GM19372 (cell line): ENCODE measurements around the gene C19orf73.
A peak's percentile ranks its signal among the peaks of the same experiment; 100 is the strongest.

Experiments
- ATAC-seq: cut with Tn5 transposase; IDR thresholded peaks from one replicate; pipeline ENCODE4 v1.9.1; 2021; ENCODE audit warnings: mild to moderate bottlenecking, low read depth, moderate library complexity; ENCODE audit not compliant: unreplicated experiment

The C19orf73 gene

GRCh38 chr19:49118565-49119410 lies at the start of gene C19orf73:
Gene C19orf73 (minus strand): TSS chr19:49119143. CDS start chr19:49119022, 121 bp downstream.
- peak; percentile 80 for ATAC-seq

GRCh38 chr19:49168421-49168820 lies 49.5 kb upstream of the C19orf73 start:
- no peak for ATAC-seq

- ATAC-seq, result no peak
Measured at GRCh38 chr19:49167857-49168409, 49.0 kb upstream of the C19orf73 start.

GRCh38 chr19:49165865-49166301 lies 46.9 kb upstream of the C19orf73 start:
- ATAC-seq, result no peak

- ATAC-seq, result no peak
Measured at GRCh38 chr19:49165111-49165750, 46.3 kb upstream of the C19orf73 start.

GRCh38 chr19:49161987-49162386 lies 43.0 kb upstream of the C19orf73 start:
- no peak for ATAC-seq

- ATAC-seq, result no peak
Measured at GRCh38 chr19:49160450-49161189, 41.7 kb upstream of the C19orf73 start.

- no peak for ATAC-seq
Measured at GRCh38 chr19:49157445-49158224, 38.7 kb upstream of the C19orf73 start, which contains the start of gene TRPM4. Gene TRPM4 (plus strand): TSS chr19:49157792. CDS start chr19:49157867, 75 bp downstream.

GRCh38 chr19:49155820-49156346 lies 36.9 kb upstream of the C19orf73 start:
- ATAC-seq, result no peak

GRCh38 chr19:49155005-49155819 lies 36.3 kb upstream of the C19orf73 start, which contains the start of gene HRC:
Gene HRC (minus strand): TSS chr19:49155396. CDS start chr19:49155237, 159 bp downstream.
- ATAC-seq, result no peak

GRCh38 chr19:49154279-49154678 lies 35.3 kb upstream of the C19orf73 start:
- ATAC-seq, result no peak

- no peak for ATAC-seq
Measured at GRCh38 chr19:49153167-49153809, 34.3 kb upstream of the C19orf73 start.

- ATAC-seq, result no peak
Measured at GRCh38 chr19:49152119-49152550, 33.2 kb upstream of the C19orf73 start.

- ATAC-seq, result no peak
Measured at GRCh38 chr19:49151267-49152118, 32.5 kb upstream of the C19orf73 start.

GRCh38 chr19:49150944-49151243 lies 32.0 kb upstream of the C19orf73 start:
- no peak for ATAC-seq

GRCh38 chr19:49150106-49150943 lies 31.4 kb upstream of the C19orf73 start:
- no peak for ATAC-seq
